Stimulated activated CD4-positive, alpha-beta T cell treated with anti-CD3 and anti-CD28 coated beads, Interleukin-15, amount 100 ng/mL, for 48 hours (primary cell): ENCODE results near the gene LTBP1.

Source experiments
- DNase-seq, 2 donors: peaks; one replicate each; pipeline ENCODE4 v3.0.0-alpha.2; 2020; ENCODE audit warnings: low read depth in 2 of 2

Gene LTBP1

DNA sequence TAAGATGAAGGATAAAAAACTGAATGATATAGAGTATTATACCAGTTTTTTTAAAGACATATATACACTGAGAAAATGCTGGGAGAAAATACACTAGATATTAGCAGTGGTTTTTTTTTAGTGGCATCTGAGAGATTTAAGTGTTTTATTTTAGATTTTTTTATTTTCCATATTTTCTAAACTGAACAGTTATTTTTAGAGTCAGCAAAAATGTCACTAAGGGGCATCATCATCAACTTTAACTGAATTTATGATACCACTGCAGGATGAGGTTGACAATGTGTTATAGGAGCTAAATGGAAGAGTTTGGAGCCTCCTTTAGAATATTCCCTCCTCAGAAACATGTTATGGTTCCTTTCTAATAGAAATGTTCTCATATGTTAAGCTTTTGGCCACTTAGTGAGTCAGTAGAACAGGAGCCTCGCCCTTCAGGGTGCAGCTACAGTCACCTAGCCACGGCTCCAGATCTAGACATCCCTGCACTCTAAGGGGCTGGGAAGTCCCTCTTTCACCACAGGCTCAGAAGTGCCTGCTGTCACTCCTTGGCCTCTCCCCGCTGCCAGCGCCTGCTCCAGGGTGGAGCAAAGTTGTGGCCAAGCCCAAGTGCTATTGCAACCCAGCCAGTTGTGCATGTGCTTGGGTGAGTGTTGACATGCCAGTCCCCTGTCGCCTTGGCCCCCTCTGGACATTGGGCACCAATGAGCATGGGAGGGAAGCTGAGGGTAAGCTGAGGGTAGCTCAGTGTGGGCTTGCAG, 319.0 kb downstream of the LTBP1 start:
- no peak for DNase-seq

DNA sequence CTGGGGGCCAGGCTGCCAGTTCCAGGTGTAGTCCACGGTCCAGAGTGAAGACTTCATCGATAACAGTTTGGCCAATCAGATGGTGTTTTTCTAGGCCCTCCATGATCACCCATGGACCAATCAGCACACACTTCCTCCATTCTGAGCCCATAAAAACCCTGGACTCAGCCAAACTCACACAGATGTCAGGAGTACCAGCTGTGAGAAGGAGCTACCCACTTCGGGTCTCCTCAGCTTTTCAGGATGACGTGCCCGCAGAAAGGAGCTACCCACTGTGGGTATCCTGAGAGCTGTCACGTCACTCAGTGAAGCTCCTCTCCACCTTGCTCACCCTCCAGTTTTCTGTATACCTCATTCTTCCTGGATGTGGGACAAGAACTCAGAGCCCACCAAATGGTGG, 319.7 kb downstream of the LTBP1 start:
- no peak for DNase-seq

DNA sequence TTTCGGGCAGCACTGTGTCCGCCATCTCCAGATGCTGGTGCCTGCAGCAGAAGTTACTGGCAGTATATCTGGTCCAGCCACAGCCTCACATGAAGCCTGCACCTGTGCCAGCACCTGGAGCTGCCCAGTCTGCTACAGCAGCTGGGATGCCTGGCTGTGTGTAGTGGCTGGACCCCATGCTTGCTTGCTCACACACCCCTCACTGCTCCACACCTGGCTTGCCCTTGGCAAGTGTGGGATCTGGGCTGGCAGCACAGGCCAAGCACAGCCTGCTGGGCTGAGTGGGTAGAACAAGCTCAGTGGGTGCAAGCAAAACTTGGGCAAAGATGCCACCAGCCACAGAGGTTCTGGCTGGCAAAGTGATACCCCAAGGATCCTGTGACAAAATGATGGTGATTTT, 320.3 kb downstream of the LTBP1 start:
- DNase-seq: no peak

DNA sequence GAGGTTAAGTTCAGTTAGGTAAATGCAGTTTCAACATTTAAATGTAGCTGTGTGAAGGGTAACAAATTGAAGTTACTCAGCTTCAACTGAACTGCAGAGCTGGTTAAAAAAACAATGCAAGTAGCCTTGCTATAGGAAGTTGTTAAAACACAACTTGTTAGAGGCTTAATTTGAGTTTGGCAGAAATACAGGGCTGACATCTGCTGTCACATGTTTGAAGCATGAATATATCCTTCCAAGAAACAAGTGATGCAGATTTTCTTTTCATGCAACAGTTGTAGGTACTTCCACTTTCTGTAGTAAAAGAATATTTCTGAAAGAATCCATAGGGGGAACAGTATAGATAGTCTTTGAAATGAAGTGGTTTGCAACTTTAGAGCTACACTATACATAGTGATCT, 321.0 kb downstream of the LTBP1 start:
- no peak for DNase-seq

DNA sequence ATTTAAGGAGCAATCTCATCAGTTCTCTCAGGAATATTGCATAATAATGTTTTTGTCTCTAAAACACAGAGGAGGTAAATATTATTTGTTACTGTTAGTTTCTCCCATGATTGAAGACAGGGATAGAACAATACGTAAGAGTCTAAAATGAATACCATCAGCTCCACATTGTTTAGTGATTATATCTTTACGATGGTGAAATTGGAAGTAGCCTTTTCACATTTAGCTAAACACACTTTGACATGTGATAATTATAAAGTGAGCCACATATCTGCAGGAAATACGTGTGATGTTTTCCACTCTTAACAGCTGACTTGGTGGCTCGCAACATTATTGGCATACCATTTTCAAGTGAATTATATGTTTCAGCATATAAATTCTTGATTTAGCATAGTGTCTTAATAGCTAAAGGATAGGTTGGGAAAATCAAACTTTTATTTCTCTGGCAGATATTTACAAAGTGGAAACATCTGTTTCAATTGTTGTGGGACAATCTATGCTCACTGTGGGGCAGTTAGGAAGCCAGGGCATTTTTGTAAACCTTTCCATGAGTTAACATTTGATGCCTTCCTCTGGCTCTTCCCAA, 321.6 kb downstream of the LTBP1 start:
- DNase-seq: no peak

GRCh38 chr2:33272001-33272400, 325.2 kb downstream of the LTBP1 start:
- DNase-seq: no peak

DNA sequence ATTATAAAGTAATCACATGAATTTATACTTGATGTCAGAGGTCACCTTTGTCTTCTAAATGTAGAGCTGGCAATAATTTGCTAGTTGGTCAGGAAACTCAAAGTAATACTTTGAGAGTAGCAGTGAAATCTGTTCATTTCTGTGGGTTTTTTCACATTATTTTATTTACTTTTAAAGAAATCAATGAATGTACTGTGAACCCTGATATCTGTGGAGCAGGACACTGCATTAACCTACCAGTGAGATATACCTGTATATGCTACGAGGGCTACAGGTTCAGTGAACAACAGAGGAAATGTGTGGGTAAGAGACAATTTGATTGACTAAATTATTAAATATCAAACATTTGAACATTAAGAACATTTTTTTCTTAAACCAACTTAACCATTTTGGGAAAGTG, 326.7 kb downstream of the LTBP1 start:
- no peak for DNase-seq

DNA sequence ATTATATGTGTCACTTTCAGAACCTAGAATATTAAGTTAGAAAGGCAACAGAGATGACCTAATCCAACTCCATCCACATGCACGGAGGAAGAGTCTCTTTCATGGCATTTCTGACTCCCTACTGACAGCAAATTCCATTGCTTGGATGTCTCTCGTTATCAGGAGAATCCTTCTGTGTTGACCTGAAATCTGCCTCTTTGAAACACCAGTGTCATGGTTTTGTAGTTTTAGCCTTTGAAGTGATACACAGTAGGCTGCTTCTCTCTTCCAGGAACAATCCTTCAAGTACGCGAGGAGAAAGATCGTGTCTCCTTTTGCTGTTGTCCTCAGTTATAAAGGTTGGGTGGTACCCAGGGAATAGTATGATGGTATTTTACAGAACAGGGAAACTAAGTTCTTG, 327.8 kb downstream of the LTBP1 start:
- DNase-seq: no peak

DNA sequence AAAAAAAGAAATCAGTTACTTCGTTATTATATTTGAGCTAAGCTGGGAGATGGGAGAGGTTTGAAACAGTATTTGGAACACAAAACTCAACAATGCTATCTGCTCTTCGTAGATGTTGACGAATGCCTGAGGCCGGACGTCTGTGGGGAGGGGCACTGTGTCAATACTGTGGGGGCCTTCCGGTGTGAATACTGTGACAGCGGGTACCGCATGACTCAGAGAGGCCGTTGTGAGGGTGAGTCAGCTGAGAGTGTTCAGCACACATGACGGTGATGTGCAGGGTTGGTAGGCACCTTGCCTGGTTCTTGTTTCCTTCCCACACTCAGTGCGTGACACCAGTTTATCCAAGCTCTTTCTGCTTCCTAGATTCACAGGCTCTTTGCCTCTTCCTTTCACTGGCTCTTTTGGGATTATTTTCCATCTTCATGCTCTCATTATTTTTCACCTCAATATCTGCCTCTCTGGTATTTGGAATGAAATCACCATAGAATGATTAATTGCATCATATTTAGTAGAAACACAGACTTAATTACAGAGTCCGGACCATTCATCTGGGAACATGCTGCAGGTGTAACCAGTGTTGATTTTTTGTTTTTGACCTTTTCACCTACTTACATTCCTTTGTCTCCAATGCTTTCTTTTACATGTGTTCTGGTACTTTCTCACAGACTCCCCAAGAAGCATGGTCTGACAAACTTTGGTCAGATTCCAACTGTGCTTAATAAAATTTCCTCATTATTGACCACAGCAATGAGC, 329.1 kb downstream of the LTBP1 start:
- peak in 1 of 2 donors; percentile 20 for DNase-seq

- no peak for DNase-seq
These were observed 330.3 kb downstream of the LTBP1 start for GRCh38 chr2:33277002-33277426.

GRCh38 chr2:33278245-33278943, 331.6 kb downstream of the LTBP1 start:
- DNase-seq: no peak

DNA sequence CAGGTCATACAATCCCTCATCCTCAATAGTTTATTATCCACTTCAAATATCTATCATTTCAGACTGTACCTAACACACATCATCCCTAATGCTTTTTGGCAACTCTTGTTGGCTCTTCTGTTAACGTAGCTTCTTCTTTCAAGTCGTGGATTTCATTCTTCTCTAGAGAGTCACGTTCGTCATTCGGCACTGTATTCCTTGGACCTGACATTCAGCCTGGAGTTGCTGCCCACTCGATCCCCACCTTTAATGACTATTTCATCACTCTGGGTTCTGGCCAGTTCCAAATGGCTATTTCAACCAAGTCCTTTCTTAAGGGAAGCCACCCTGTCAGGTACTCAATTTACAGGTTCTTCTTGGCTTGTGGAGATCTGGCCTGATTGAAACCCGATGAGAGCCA, 337.5 kb downstream of the LTBP1 start:
- DNase-seq: no peak

DNA sequence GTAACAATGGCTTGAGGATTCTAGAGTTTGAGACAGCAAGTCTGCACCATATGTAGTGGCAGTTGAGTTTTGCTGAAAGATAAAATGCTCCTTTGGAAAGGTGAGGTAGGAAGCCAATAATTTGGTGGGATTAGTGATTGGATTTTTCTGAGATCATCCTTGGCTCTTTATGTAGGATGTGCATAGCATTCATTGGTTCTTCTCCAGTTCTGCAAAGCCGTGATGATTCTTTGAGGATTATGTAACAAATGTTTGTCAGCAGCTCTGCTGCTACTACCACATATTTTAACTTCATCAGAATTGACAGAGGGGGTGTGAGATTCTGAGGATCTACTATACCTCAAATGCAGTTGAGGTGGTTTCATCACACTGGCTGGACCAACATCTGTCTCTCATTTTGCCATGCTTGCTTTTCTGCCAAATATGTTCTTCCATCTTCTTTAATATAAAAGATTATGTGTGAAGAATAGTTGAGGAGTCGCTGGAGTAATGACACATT, 340.8 kb downstream of the LTBP1 start:
- DNase-seq: no peak

- no peak for DNase-seq
These were observed 341.3 kb downstream of the LTBP1 start for GRCh38 chr2:33288011-33288410.

- DNase-seq: no peak
These were observed 343.2 kb downstream of the LTBP1 start for GRCh38 chr2:33289961-33290360.

GRCh38 chr2:33291278-33292013, 344.7 kb downstream of the LTBP1 start:
- DNase-seq: no peak

- no peak for DNase-seq
These were observed 345.3 kb downstream of the LTBP1 start for GRCh38 chr2:33292063-33292462.

GRCh38 chr2:33292981-33293595, 346.3 kb downstream of the LTBP1 start:
- DNase-seq: no peak

DNA sequence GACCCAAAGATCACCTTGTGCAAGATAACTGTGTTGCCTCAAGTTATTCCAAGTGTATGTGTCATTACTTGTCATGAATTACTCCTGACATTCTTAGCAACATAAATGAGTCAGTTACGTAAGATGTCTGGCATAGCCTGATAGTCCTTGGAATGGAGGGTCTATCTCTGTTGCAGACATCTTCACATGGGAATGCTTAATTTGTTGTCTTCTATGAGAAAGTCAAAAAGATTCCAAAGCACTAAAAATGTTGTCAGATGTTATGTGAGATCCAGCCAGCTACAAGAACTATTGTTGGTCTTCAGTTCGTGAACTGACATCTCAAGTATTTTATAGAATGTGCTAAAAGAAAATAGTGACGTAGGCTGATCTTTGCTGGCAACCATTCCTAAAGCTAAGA, 351.5 kb downstream of the LTBP1 start:
- DNase-seq: no peak

GRCh38 chr2:33301355-33301754, 354.6 kb downstream of the LTBP1 start:
- no peak for DNase-seq

DNA sequence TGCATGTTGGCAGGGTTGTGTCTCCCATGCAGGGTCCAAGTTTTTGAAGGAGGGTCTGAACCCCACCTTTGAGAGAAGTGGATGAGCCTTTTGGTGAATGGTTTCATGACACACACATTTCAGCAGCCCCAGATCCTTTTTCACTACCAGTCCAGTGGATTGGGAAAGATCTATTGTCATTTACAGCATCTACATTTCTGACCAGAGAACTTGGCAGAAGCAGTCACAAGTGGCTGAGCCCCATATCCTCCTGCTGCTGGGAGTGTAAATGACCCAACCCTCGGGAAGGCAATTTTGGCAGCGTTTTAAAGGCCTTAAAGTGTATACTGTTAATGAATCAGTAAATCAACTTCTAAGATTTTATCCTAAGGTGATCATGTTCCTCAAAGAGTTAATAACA, 355.6 kb downstream of the LTBP1 start:
- no peak for DNase-seq
